ENCODE measurements around the gene ME2. TPM values are rescaled to one million over a fixed set of nuclear protein-coding genes. Genes with fewer than 3 reads are reported as not detected.
"Not testable (repeated sequence)": the region's sequence is repeated elsewhere in the genome, so short reads cannot be mapped to it uniquely, and the experiment has no call there.

Gene ME2
- total RNA-seq, 2 donors from 2014 or later = 77.3 to 88.1 TPM

GRCh38 chr18:50857694-50858093 lies 21.2 kb upstream of the ME2 start:
- intact Hi-C loops (cut with DNase I) = no loop called here

GRCh38 chr18:50859793-50860555 lies 18.9 kb upstream of the ME2 start:
- intact Hi-C loops (cut with DNase I) = no loop called here
- no peak for DNase-seq
- no peak for ATAC-seq

More at GRCh38 chr18:50857694-50858093, 21.2 kb upstream of the ME2 start:
- DNase-seq (no peak), ATAC-seq (no peak)

- intact Hi-C loops (cut with DNase I) = no loop called here
- peak in 1 of 2 donors; percentile 46 for ATAC-seq
- no peak for DNase-seq
These were observed 17.3 kb upstream of the ME2 start for GRCh38 chr18:50861617-50862016.

GRCh38 chr18:50862401-50862800 lies 16.5 kb upstream of the ME2 start:
- DNase-seq (no peak), ATAC-seq (peak in 1 of 2 donors; percentile 78)
- intact Hi-C loops (cut with DNase I) = no loop called here

GRCh38 chr18:50863840-50864375 lies 15.0 kb upstream of the ME2 start:
- no peak for ATAC-seq
- DNase-seq = no peak
- intact Hi-C loops (cut with DNase I) = no loop called here

GRCh38 chr18:50866765-50867164 lies 12.2 kb upstream of the ME2 start:
- intact Hi-C loops (cut with DNase I) = loop anchor here in 1 of 2 donors (5.0 kb wide), 1 partner anchor 44 kb away; the partner anchor contains the start of gene MRO
- ATAC-seq (peak in 1 of 2 donors; percentile 85), DNase-seq (no peak)

- intact Hi-C loops (cut with DNase I) = loop anchor here in 1 of 2 donors (5.0 kb wide), 1 partner anchor 47 kb away; the partner anchor contains the start of gene MRO
- no peak for DNase-seq
- ATAC-seq = no peak
These were observed 9.8 kb upstream of the ME2 start for GRCh38 chr18:50869150-50869549.

GRCh38 chr18:50870138-50870845 lies 8.6 kb upstream of the ME2 start:
- intact Hi-C loops (cut with DNase I) = no loop called here
- peak in 1 of 2 donors; percentile 55 for ATAC-seq
- DNase-seq = no peak

GRCh38 chr18:50871846-50872245 lies 7.1 kb upstream of the ME2 start:
- no peak for DNase-seq
- no peak for ATAC-seq
- intact Hi-C loops (cut with DNase I) = no loop called here

GRCh38 chr18:50875966-50876536 lies 2.9 kb upstream of the ME2 start:
- intact Hi-C loops (cut with DNase I) = no loop called here
- no peak for ATAC-seq
- no peak for DNase-seq

GRCh38 chr18:50877545-50878265 lies 1.2 kb upstream of the ME2 start:
- intact Hi-C loops (cut with DNase I) = no loop called here
- ATAC-seq = no peak
- DNase-seq = no peak

- no peak for DNase-seq
- ATAC-seq = peak; percentile 50 to 64
- intact Hi-C loops (cut with DNase I) = no loop called here
These were observed 592 bp downstream of the ME2 start for GRCh38 chr18:50879302-50880118.

GRCh38 chr18:50880119-50880465 lies 1.2 kb downstream of the ME2 start:
- ATAC-seq (no peak), DNase-seq (no peak)
- intact Hi-C loops (cut with DNase I) = no loop called here

- intact Hi-C loops (cut with DNase I); ATAC-seq; DNase-seq: not testable (repeated sequence)
These were observed 2.0 kb downstream of the ME2 start for GRCh38 chr18:50880944-50881343.

GRCh38 chr18:50886929-50887328 lies 8.0 kb downstream of the ME2 start:
- intact Hi-C loops (cut with DNase I) = no loop called here
- no peak for ATAC-seq
- DNase-seq = no peak

- no peak for ATAC-seq
- DNase-seq = no peak
- intact Hi-C loops (cut with DNase I) = no loop called here
These were observed 16.6 kb downstream of the ME2 start for GRCh38 chr18:50895350-50896045.

- ATAC-seq = no peak
- intact Hi-C loops (cut with DNase I) = no loop called here
- no peak for DNase-seq
These were observed 17.2 kb downstream of the ME2 start for GRCh38 chr18:50896093-50896492.

GRCh38 chr18:50898919-50899318 lies 20.0 kb downstream of the ME2 start:
- DNase-seq (no peak), ATAC-seq (no peak)
- intact Hi-C loops (cut with DNase I) = no loop called here

Data from left cardiac atrium (tissue), 4 donors.